ENCODE data around the gene PHLPP1.

The PHLPP1 gene

DNA sequence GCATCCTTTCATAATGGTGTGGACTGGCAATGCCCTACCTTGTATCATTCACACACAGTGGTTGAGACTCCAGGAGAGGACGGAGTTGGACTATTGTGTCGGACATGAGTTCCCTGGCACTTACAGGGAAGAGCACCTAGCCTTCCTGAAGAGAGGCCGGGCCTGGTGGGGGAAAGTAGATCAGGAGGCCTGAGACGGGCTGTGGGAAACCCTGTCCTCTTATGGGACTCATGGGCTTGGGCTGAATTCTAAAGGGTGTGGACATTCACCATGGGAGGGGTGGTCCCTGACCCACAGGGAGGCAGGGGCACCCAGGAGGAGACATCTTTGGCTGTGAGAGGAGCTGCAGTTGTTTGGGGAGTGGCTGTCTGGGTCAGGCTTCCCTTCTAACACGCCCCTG is 286.5 kb downstream of the PHLPP1 start:
- DNase-seq (ENCODE audit: low read depth): no peak
- TF ChIP-seq CTCF (IDR thresholded peaks at IDR 0.05; ENCODE audit: low read depth, low read length, missing control alignments): no peak
- H3K4me3 ChIP-seq (ENCODE audit: low read depth, low read length): no peak overlapping the region
- in situ Hi-C loops (cut with HindIII; ENCODE audit: low sequenced_read_pairs): no loop called here

DNA sequence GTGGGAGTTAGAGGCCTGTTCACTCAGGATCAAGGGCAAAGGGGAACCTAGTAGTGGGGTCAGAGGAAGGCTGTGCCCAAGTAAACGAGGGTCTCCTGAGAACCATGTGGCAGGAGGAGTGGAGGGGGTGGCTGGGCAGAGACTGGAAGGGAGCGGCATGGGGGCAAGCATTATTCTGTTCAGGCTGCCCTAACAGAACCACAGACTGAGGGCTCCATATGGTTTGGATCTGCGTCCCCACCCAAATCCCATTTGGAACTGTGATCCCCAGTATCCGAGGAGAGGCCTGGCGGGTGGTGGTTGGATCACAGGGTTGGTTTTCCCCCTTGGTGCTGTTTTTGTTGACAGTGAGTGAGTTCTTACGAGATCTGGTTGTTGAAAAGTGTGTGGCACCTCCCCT is 287.0 kb downstream of the PHLPP1 start:
- DNase-seq (ENCODE audit: low read depth): no peak
- no peak for TF ChIP-seq CTCF (IDR thresholded peaks at IDR 0.05; ENCODE audit: low read depth, low read length, missing control alignments)
- H3K4me3 ChIP-seq (ENCODE audit: low read depth, low read length): no peak overlapping the region
- in situ Hi-C loops (cut with HindIII; ENCODE audit: low sequenced_read_pairs): no loop called here

DNA sequence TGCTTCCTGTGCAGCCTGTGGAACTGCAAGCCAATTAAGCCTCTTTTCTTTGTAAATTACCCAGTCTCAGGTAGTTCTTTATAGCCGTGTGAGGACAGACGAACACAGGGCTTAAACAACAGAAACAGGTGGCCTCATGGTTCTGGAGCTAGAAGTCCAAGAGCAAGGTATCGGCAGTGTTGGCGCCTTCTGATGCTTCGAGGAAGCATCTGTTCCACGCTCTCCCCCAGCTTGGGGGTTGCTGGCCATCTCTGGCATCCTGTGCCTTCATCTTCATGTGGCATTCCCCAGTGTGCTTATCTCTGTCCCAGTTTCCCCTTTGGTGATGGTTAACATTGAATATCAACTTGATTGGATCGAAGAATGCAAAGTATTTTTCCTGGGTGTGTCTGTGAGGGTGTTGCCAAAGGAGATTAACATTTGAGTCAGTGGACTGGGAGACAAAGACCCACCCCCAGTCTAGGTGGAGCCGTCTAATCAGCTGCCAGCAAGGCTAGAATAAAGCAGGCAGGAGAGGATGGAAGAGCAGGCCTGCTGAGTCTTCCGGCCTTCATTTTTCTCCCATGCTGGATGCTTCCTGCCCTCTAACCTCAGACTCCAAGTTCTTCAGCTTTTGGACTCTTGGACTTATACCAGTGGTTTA is 287.6 kb downstream of the PHLPP1 start:
- TF ChIP-seq CTCF (IDR thresholded peaks at IDR 0.05; ENCODE audit: low read depth, low read length, missing control alignments): no peak
- in situ Hi-C loops (cut with HindIII; ENCODE audit: low sequenced_read_pairs): no loop called here
- no peak overlapping the region for H3K4me3 ChIP-seq (ENCODE audit: low read depth, low read length)
- DNase-seq (ENCODE audit: low read depth): no peak

- in situ Hi-C loops (cut with HindIII; ENCODE audit: low sequenced_read_pairs): no loop called here
- TF ChIP-seq CTCF (IDR thresholded peaks at IDR 0.05; ENCODE audit: low read depth, low read length, missing control alignments): no peak
- DNase-seq (ENCODE audit: low read depth): no peak
- no peak overlapping the region for H3K4me3 ChIP-seq (ENCODE audit: low read depth, low read length)
Observed at GRCh38 chr18:63003899-63004298, 288.6 kb downstream of the PHLPP1 start.

DNA sequence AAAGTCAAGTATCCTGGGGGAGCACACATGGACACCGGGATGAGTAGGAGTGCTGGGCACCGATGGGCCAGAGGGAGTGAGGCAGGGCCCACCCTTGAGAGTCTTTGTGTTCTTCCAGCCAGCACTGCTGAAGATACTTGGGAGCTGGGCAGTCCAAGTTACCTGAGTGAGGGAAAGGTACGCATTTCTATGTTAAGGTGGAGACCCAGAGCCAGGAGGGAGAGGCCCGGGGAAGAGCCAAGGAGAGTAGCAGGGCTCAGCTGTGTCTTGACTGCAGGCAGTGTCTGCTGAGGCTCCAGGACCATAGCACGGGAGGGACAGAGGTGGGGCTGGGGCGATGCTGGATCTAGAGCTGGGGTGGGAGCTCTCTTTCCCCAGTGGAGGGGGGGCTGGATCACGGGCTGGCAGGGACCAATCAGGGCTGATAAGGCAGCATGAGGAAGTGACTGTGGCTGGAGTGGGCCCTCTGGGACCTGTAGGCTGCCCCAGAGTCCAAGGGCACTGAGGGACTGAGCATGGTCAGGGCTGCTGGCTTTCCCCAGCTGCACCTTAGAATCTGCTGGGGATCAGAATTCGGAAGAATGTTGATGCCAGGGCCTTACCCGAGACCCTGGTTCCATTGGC is 289.2 kb downstream of the PHLPP1 start:
- in situ Hi-C loops (cut with HindIII; ENCODE audit: low sequenced_read_pairs): no loop called here

DNA sequence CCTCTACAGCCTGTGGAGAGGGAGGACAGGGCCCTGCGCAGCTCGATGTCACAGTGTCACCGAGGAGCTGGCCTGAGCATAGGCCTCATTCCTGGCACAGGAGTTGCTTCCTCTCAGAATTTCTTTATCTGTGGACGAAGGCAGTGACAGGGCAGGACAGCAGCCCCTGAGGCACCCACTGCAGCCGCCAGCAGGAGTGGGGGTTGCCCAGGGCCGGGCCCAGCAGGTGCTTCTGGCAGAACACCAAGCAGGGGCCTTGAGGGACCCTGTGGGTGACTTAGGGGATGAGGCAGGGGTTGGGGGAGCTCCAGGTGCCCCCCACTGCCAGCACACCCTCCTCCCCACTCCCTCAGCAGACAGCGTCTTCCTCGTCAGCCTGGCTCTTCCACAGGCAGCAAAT is 290.0 kb downstream of the PHLPP1 start:
- no peak for DNase-seq (ENCODE audit: low read depth)
- no peak for TF ChIP-seq CTCF (IDR thresholded peaks at IDR 0.05; ENCODE audit: low read depth, low read length, missing control alignments)
- in situ Hi-C loops (cut with HindIII; ENCODE audit: low sequenced_read_pairs): no loop called here
- H3K4me3 ChIP-seq (ENCODE audit: low read depth, low read length): no peak overlapping the region

More for the DNA sequence above, 289.2 kb downstream of the PHLPP1 start:
- TF ChIP-seq CTCF (IDR thresholded peaks at IDR 0.05; ENCODE audit: low read depth, low read length, missing control alignments): no peak
- DNase-seq (ENCODE audit: low read depth): no peak
- no peak overlapping the region for H3K4me3 ChIP-seq (ENCODE audit: low read depth, low read length)

Measured in astrocyte of the cerebellum (primary cell).